Measurements from ENCODE around the gene ZBTB5. TPM values are rescaled to one million over a fixed set of nuclear protein-coding genes. Genes with fewer than 3 reads are reported as not detected.
"Not testable (repeated sequence)": the region's sequence is repeated elsewhere in the genome, so short reads cannot be mapped to it uniquely, and the experiment has no call there.

The ZBTB5 gene
- total RNA-seq, 1 donor from 2014 or later = 6.3 TPM

DNA sequence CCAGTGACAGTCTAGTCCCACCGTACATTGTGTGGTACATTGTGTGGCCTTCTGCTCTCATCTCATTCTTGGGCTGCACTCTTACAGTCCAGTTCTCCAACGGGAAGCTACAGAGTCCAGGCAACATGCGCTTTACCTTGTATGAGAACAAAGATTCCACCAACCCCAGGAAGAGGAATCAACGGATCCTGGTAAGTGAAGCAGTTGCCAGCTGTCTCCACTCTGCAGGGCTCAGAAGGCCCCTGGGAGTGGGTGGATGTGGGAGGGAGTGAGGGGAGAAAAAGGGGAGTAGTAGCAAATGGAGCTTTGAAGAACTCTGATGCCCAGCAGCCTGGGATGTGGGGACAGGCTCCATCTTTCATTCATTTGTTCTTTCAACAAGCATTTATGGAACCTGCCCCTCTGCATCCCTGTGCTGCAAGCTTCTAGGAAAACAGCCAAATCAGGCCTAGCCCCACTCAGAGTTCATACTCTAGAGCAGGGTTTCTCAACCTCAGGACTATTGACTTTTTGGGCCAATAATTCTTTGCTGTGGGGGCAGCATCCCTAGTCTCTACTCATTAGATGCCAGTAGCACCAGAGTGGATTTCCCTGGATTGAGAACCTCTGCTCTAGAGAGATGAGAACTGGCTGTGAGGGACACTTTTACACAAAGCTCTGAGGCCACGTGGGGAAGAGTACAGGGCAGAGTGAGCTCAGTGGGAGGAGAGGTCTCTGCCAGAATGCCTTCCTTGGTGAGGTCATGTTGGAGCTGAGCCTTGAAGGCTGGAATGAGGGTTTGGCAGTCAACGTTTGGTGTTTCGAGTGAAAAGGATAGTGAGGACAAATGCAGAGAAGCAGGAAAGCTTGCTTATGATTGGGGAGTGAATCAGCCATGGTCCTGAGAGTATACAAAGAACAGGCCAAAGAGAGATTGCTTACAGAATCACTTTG is 21.6 kb upstream of the ZBTB5 start:
- H3K4me3 ChIP-seq (ENCODE audit: low read depth, low read length) = peak overlapping the region; percentile 91
- no peak for TF ChIP-seq CTCF (conservative IDR thresholded peaks at IDR 0.05; ENCODE audit: low read depth, low read length)
- DNase-seq (ENCODE audit: low read depth) = no peak

- DNase-seq (ENCODE audit: low read depth) = no peak
- no peak for TF ChIP-seq CTCF (conservative IDR thresholded peaks at IDR 0.05; ENCODE audit: low read depth, low read length)
- H3K4me3 ChIP-seq (ENCODE audit: low read depth, low read length) = peak overlapping the region; percentile 91
These were observed 21.0 kb upstream of the ZBTB5 start for GRCh38 chr9:37486256-37486615.

- TF ChIP-seq CTCF (conservative IDR thresholded peaks at IDR 0.05; ENCODE audit: low read depth, low read length) = no peak
- peak within 1 kb of the TSS; percentile 91 for H3K4me3 ChIP-seq (ENCODE audit: low read depth, low read length)
- DNase-seq (ENCODE audit: low read depth) = peak; percentile 43
These were observed 20.4 kb upstream of the ZBTB5 start, which contains the start of gene POLR1E for GRCh38 chr9:37485389-37486255. POLR1E (plus strand) TSS chr9:37485948; CDS start chr9:37486048, 100 bp downstream.

DNA sequence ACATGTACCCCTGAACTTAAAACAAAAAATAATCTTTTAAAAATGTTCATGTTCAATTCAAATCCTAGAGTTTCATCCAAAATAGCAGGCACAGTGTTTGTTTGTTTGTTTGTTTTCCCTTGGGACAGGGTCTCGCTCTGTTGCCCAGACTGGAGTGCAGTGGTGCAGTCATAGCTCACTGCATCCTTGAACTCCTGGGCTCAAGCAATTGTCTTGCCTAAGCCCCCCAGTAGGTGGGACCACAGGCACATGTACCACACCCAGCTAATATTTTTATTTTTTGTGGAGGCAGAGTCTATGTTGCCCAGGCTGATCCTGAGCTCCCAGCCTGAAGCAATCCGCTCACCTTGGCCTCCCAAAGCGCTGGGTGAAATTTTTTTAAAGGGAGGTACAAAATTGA is 15.5 kb upstream of the ZBTB5 start:
- no peak overlapping the region for H3K4me3 ChIP-seq (ENCODE audit: low read depth, low read length)
- no peak for DNase-seq (ENCODE audit: low read depth)
- no peak for TF ChIP-seq CTCF (conservative IDR thresholded peaks at IDR 0.05; ENCODE audit: low read depth, low read length)

GRCh38 chr9:37477987-37478619 is 12.9 kb upstream of the ZBTB5 start:
- DNase-seq (ENCODE audit: low read depth); H3K4me3 ChIP-seq (ENCODE audit: low read depth, low read length): not testable (repeated sequence)

DNA sequence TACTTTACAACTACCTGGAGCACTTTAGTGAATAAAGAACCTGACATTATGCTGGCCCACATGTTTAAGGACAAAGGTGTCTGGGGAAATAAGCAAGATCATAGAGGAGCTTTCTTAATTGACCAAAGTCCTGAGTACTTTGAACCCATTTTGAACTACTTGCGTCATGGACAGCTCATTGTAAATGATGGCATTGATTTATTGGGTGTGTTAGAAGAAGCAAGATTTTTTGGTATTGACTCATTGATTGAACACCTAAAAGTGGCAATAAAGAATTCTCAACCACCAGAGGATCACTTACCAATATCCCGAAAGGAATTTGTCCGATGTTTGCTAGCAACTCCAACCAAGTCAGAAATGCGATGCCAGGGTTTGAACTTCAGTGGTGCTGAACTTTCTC is 12.2 kb upstream of the ZBTB5 start:
- not testable (repeated sequence) for H3K4me3 ChIP-seq (ENCODE audit: low read depth, low read length); DNase-seq (ENCODE audit: low read depth)

DNA sequence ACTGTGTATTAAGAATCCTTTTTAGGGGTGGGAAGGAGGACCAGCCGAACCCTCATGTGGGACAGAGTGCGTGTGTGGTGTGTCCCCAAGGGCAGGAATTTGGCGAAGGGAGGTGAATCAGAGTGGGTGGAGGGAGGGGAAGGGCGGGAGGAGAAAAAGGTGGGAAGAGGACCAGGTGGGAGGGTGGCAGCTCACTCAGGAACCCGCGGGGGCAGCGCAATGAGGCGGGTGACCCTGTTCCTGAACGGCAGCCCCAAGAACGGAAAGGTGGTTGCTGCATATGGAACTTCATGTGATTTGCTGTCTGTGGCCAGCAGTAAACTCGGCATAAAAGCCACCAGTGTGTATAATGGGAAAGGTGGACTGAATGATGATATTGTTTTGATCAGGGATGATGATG is 11.7 kb upstream of the ZBTB5 start:
- H3K4me3 ChIP-seq (ENCODE audit: low read depth, low read length) = no peak overlapping the region
- TF ChIP-seq CTCF (conservative IDR thresholded peaks at IDR 0.05; ENCODE audit: low read depth, low read length) = no peak

More for the DNA sequence above, 11.7 kb upstream of the ZBTB5 start:
- no peak for DNase-seq (ENCODE audit: low read depth)

Data from epithelial cell of proximal tubule (primary cell).